ENCODE measurements around the gene ITGBL1. TPM values are rescaled to one million over a fixed set of nuclear protein-coding genes. Genes with fewer than 3 reads are reported as not detected.

The ITGBL1 gene
- total and polyA plus RNA-seq, 2 of the 8 experiments (the other 6 are each of a cell fraction or from before 2014, with no cell fraction given): not detected

GRCh38 chr13:101475536-101475935 lies 23.1 kb downstream of the ITGBL1 start:
- Histone ChIP-seq H3K27me3 (replicated peaks in 1 of 4; ENCODE audit: control insufficient read depth in 3 of 4, extremely low read depth in 1 of 4, insufficient read depth in 3 of 4, low read length in 3 of 4) (no peaks in the 10 kb centered on the region), H3K36me3 (ENCODE audit: control insufficient read depth in 2 of 4, insufficient read depth in 4 of 4, low read length in 3 of 4) (no peaks in the 10 kb centered on the region), H2AK5ac (ENCODE audit: low read depth, low read length) (no peak overlapping the region), H3K79me1 (ENCODE audit: low read depth, low read length) (no peaks in the 10 kb centered on the region), H3K56ac (replicated peaks; ENCODE audit: insufficient read length, low read depth, low read length) (no peak overlapping the region), H3K4ac (replicated peaks; ENCODE audit: insufficient read length, low read depth, low read length) (no peak overlapping the region), H3K9me3 (ENCODE audit: insufficient read depth in 2 of 2, low read depth in 1 of 2, low read length in 1 of 2) (no peaks in the 10 kb centered on the region), H4K8ac (ENCODE audit: extremely low read depth, insufficient read depth, low read length) (no peak overlapping the region), H3K27ac (ENCODE audit: low read depth, low read length) (no peak overlapping the region), H3K23me2 (ENCODE audit: low read depth, low read length) (no peaks in the 10 kb centered on the region; the same call in 1 of the 2 replicates), H3K14ac (ENCODE audit: insufficient read length) (no peak overlapping the region), H3K9ac (replicated peaks in 1 of 4; ENCODE audit: extremely low read depth in 1 of 4, low read depth in 3 of 4, low read length in 3 of 4) (no peak overlapping the region), H2BK5ac (ENCODE audit: low read depth, low read length) (no peak overlapping the region), H2AFZ (ENCODE audit: low read length) (no peak overlapping the region), H4K5ac (ENCODE audit: insufficient read length, low read depth, low read length) (no peak overlapping the region), H3K18ac (ENCODE audit: extremely low read depth, low read length) (no peak overlapping the region), H3K23ac (ENCODE audit: insufficient read length) (no peak overlapping the region), H2BK120ac (replicated peaks; ENCODE audit: low read depth, low read length) (no peak overlapping the region), H4K20me1 (replicated peaks in 1 of 2; ENCODE audit: control insufficient read depth in 1 of 2, insufficient read depth in 2 of 2, low read length in 2 of 2) (no peaks in the 10 kb centered on the region), H3K4me2 (ENCODE audit: insufficient read depth in 1 of 2, low read depth in 2 of 2, low read length in 2 of 2) (no peak overlapping the region), H3K4me1 (replicated peaks in 1 of 4; ENCODE audit: control insufficient read depth in 3 of 4, insufficient read depth in 4 of 4, low read length in 3 of 4) (peaks cover 0 to 4% (median 0%) of the 10 kb centered on the region in 4 experiments; a peak in 4 of 7 replicates), H2BK15ac (ENCODE audit: low read length) (no peak overlapping the region), H3K4me3 (ENCODE audit: extremely low read depth in 1 of 4, insufficient read depth in 2 of 4, low read depth in 3 of 4, low read length in 4 of 4) (no peak overlapping the region; a peak in 1 of 8 replicates), H3K79me2 (ENCODE audit: control insufficient read depth in 1 of 2, insufficient read depth in 2 of 2, low read length in 2 of 2) (no peaks in the 10 kb centered on the region), H4K91ac (replicated peaks; ENCODE audit: insufficient read length, low read length) (no peak overlapping the region), H2BK20ac (ENCODE audit: low read length) (no peak overlapping the region), H2BK12ac (ENCODE audit: low read depth, low read length) (no peak overlapping the region)
- FAIRE-seq: no peak
- ChIA-PET POLR2A (ENCODE audit: partially characterized antibody) (no interaction called here), CTCF (ENCODE audit: partially characterized antibody) (interaction anchor here (0.6 to 13.4 kb wide), 18 partner anchors 11 to 1332 kb away, joined by 3 to 206 read pairs (median 3); no protein-coding TSS in a partner anchor)
- TF ChIP-seq TBP (IDR thresholded peaks at IDR 0.05; ENCODE audit: low read depth, low read length) (no peak), GABPA (IDR thresholded peaks at IDR 0.05; ENCODE audit: borderline replicate concordance, insufficient read depth, low read length) (no peak), SP4 (IDR thresholded peaks at IDR 0.05; ENCODE audit: low read length) (no peak), BACH1 (IDR thresholded peaks at IDR 0.05; ENCODE audit: low read length) (no peak), SUZ12 (IDR thresholded peaks at IDR 0.05; ENCODE audit: low read length) (no peak), RAD21 (IDR thresholded peaks at IDR 0.05 in 1 of 2, conservative IDR thresholded peaks at IDR 0.05 in 1 of 2; ENCODE audit: low read depth in 2 of 2, low read length in 2 of 2) (peak in 1 of 2 experiments; percentile 9; a peak in 2 of 4 replicates)
- TF ChIP-seq, protein P1, sequence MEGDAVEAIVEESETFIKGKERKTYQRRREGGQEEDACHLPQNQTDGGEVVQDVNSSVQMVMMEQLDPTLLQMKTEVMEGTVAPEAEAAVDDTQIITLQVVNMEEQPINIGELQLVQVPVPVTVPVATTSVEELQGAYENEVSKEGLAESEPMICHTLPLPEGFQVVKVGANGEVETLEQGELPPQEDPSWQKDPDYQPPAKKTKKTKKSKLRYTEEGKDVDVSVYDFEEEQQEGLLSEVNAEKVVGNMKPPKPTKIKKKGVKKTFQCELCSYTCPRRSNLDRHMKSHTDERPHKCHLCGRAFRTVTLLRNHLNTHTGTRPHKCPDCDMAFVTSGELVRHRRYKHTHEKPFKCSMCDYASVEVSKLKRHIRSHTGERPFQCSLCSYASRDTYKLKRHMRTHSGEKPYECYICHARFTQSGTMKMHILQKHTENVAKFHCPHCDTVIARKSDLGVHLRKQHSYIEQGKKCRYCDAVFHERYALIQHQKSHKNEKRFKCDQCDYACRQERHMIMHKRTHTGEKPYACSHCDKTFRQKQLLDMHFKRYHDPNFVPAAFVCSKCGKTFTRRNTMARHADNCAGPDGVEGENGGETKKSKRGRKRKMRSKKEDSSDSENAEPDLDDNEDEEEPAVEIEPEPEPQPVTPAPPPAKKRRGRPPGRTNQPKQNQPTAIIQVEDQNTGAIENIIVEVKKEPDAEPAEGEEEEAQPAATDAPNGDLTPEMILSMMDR (IDR thresholded peaks at IDR 0.05; ENCODE audit: control extremely low read depth in 1 of 3, insufficient read depth in 1 of 3, low read depth in 1 of 3, low read length in 3 of 3): no peak
- no peak for DNase-seq (ENCODE audit: low read depth in 1 of 2, low spot score in 2 of 2)
